ENCODE measurements around the gene COPZ1.
"Not testable (repeated sequence)": the region's sequence is repeated elsewhere in the genome, so short reads cannot be mapped to it uniquely, and the experiment has no call there.

COPZ1 gene

GRCh38 chr12:54294953-54295566, 29.9 kb upstream of the COPZ1 start:
- no peak for DNase-seq

- no peak for DNase-seq
These were observed 28.4 kb upstream of the COPZ1 start for GRCh38 chr12:54296393-54297099.

- no peak for DNase-seq
These were observed 26.0 kb upstream of the COPZ1 start for GRCh38 chr12:54298904-54299303.

GRCh38 chr12:54299515-54300224, 25.3 kb upstream of the COPZ1 start:
- no peak for DNase-seq

- no peak for DNase-seq
These were observed 24.7 kb upstream of the COPZ1 start for GRCh38 chr12:54300225-54300731.

GRCh38 chr12:54300732-54301427, 24.1 kb upstream of the COPZ1 start, which contains the start of gene NFE2:
TSS of gene NFE2 (minus strand) at chr12:54301015. CDS start at chr12:54295248, 5,767 bp downstream.
- DNase-seq = no peak

- DNase-seq = no peak
These were observed 23.4 kb upstream of the COPZ1 start for GRCh38 chr12:54301428-54302048.

- DNase-seq = no peak
These were observed 21.3 kb upstream of the COPZ1 start for GRCh38 chr12:54303640-54304039.

GRCh38 chr12:54304187-54304810, 20.6 kb upstream of the COPZ1 start:
- no peak for DNase-seq

- DNase-seq = no peak
These were observed 17.8 kb upstream of the COPZ1 start for GRCh38 chr12:54306925-54307741.

- no peak for DNase-seq
These were observed 13.9 kb upstream of the COPZ1 start for GRCh38 chr12:54311051-54311450.

- DNase-seq = not testable (repeated sequence)
These were observed 12.6 kb upstream of the COPZ1 start for GRCh38 chr12:54312309-54312708.

GRCh38 chr12:54321363-54321762, 3.6 kb upstream of the COPZ1 start:
- DNase-seq = no peak

GRCh38 chr12:54325442-54326109, 645 bp downstream of the COPZ1 start:
- DNase-seq = not testable (repeated sequence)

GRCh38 chr12:54328595-54329337, 3.8 kb downstream of the COPZ1 start:
- DNase-seq = no peak

GRCh38 chr12:54329759-54330158, 4.8 kb downstream of the COPZ1 start:
- DNase-seq = no peak

GRCh38 chr12:54330442-54330841, 5.5 kb downstream of the COPZ1 start:
- no peak for DNase-seq

- no peak for DNase-seq
These were observed 6.5 kb downstream of the COPZ1 start for GRCh38 chr12:54331461-54331860.

- DNase-seq = no peak
These were observed 8.6 kb downstream of the COPZ1 start for GRCh38 chr12:54333420-54334034.

Measured in central memory CD4-positive, alpha-beta T cell (primary cell).